ENCODE results near the gene CRYM.
A peak's percentile ranks its signal among the peaks of the same experiment; 100 is the strongest.
"Not testable (repeated sequence)": the region's sequence is repeated elsewhere in the genome, so short reads cannot be mapped to it uniquely, and the experiment has no call there.

CRYM gene

DNA sequence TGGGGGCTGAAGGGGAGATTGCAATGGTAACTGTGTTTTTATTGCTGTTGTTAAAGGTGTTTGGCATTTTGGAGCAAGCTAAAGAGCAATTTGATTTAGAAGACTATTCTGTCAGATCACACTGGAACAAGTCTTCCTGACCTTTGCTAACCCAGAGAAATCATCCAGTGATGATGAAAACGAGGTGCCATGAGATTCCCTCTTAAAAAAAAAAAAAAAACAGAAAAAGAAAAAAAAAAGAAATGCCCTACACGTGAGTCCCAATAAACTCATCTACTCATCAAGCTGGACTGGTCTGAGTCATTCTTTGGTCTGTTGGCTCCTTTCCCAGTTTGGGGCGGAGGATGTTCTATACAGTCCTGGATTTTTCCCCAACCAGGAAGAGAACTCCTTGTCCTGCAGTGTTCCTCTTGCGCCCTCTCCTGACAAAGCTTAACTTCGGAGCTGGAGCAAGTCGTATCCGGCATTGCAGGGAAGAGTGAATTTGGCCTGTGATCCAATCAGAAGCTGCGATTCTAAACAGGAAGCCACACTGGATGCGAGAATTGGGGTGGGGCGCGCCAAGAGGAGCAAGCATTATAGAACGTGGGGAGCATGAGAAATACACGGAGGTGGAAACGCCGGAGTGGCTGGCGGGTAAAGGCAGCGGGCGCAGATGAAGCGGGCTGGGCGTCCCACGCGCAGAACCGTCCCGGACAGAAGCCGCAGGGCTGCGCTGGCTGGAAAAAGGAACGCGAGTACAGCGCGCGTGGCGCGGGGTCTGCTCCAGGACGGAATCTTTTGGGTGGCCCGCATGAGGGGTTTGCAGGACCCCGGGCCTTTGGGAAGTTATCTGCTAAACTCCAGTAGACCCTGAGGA is 22.4 kb upstream of the CRYM start:
- Mint-ChIP-seq H3K27ac (peak overlapping the region; percentile 74), H3K4me3 (peak overlapping the region; percentile 88), H3K9me3 (no peaks in the 10 kb centered on the region), H3K27me3 (peaks cover 36% of the 10 kb centered on the region), H3K36me3 (ENCODE audit: low read depth) (no peaks in the 10 kb centered on the region), H3K4me1 (peaks cover 26% of the 10 kb centered on the region)
- DNase-seq (peak; percentile 64), ATAC-seq (peak; percentile 84)

DNA sequence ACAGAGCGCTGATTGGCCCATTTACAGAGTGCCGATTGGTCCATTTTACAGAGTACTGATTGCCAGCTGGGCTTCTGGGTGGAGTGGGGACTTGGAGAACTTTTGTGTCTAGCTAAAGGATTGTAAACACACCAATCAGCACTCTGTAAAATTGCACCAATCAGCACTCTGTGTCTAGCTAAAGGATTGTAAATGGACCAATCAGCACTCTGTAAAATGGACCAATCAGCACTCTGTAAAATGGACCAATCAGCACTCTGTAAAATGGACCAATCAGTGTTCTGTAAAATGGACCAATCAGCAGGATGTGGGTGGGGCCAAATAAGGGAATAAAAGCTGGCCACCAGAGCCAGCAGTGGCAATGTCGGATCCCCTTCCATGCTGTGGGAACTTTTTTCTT is 11.7 kb upstream of the CRYM start:
- peaks cover 59% of the 10 kb centered on the region for H3K27me3 Mint-ChIP-seq
- ATAC-seq; H3K4me1 Mint-ChIP-seq; H3K36me3 Mint-ChIP-seq (ENCODE audit: low read depth); H3K4me3 Mint-ChIP-seq; H3K27ac Mint-ChIP-seq; DNase-seq: not testable (repeated sequence)
- H3K9me3 Mint-ChIP-seq, result peaks cover 10% of the 10 kb centered on the region

DNA sequence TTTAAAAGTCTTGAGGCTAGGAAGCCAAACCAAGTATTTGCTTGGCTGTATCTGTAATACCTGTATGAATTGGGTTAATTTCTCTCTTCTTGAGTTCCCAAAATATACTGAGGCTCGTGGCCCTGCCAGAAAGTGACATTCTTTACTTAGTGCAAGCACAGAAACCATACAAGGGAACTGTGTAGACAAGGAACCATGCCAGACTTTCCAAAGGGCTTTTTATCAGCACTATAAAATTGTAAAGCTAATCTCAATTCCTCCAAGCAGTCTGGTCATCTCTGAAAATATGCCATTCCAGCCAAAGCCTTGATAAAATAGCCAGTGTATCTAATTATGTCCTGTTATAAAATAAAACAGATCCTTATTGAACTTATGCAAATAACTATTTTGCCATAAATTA is 7.2 kb upstream of the CRYM start:
- Mint-ChIP-seq H3K36me3 (ENCODE audit: low read depth) (no peaks in the 10 kb centered on the region), H3K27ac (no peak overlapping the region), H3K9me3 (peaks cover 10% of the 10 kb centered on the region), H3K4me1 (peaks cover 3% of the 10 kb centered on the region), H3K4me3 (no peak overlapping the region), H3K27me3 (peaks cover 62% of the 10 kb centered on the region)
- DNase-seq (no peak), ATAC-seq (no peak)

DNA sequence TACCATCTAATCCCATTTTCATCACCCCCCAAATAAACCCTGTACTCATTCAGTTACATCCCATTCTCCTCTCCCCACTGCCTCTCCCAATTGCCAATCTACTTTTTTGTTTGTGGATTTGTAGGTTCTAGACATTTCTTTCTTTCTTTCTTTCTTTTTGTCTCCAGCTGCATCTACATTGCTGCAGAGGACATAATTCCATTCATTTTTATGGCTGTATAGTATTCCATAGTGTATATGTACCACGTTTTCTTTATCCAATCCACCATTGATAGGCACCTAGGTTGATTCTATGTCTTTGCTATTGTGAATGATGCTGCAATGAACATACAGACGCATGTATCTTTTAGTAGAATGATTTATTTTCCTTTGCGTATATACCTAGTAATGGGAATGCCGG is 6.3 kb upstream of the CRYM start:
- H3K27me3 Mint-ChIP-seq, result peaks cover 66% of the 10 kb centered on the region
- H3K4me1 Mint-ChIP-seq, result peaks cover 3% of the 10 kb centered on the region
- H3K4me3 Mint-ChIP-seq, result peak overlapping the region; percentile 52
- DNase-seq, result no peak
- H3K9me3 Mint-ChIP-seq, result peaks cover 8% of the 10 kb centered on the region
- H3K36me3 Mint-ChIP-seq (ENCODE audit: low read depth), result no peaks in the 10 kb centered on the region
- no peak for ATAC-seq
- H3K27ac Mint-ChIP-seq, result no peak overlapping the region

DNA sequence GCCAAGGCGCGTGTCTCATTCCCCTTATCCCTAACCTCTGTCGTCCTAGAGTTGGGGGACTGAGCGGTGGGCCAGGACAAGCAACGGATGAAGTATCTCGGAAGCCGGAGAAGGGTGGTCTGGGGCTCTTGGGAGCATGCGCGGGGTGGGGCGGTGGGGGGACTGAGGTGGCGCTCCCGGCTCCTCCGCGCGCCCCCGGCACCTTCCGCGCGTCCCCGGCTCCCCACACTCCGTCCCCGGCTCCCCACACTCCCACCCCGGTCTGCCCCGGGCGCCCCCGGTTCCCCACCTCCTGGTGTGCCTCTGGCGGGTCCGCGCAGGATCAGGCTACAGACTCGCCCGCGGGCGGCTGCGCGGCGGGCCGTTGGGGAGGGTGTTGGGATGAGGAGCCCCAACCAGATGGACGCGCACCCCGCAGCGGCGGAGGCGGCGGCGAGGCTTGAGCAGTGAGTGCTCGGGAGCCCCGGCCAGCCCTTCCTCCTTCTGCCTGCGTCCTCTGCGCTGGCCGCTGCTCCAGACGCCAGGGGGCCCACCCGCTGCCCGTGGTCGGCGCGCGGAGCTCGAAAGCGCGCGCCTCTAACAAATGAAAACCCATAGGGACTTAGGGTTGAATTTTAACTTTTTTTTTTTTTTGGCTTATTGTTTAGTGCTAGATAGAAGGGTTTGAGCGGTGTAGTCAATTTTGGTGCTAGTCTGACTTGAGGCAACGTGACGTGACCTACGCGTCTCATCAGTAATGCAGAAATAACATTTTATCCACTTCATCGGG is 5.6 kb upstream of the CRYM start:
- DNase-seq (no peak), ATAC-seq (peak; percentile 40)
- Mint-ChIP-seq H3K27me3 (peaks cover 70% of the 10 kb centered on the region), H3K4me3 (peak overlapping the region; percentile 52), H3K36me3 (ENCODE audit: low read depth) (no peaks in the 10 kb centered on the region), H3K27ac (no peak overlapping the region), H3K9me3 (peaks cover 1% of the 10 kb centered on the region), H3K4me1 (peaks cover 3% of the 10 kb centered on the region)

DNA sequence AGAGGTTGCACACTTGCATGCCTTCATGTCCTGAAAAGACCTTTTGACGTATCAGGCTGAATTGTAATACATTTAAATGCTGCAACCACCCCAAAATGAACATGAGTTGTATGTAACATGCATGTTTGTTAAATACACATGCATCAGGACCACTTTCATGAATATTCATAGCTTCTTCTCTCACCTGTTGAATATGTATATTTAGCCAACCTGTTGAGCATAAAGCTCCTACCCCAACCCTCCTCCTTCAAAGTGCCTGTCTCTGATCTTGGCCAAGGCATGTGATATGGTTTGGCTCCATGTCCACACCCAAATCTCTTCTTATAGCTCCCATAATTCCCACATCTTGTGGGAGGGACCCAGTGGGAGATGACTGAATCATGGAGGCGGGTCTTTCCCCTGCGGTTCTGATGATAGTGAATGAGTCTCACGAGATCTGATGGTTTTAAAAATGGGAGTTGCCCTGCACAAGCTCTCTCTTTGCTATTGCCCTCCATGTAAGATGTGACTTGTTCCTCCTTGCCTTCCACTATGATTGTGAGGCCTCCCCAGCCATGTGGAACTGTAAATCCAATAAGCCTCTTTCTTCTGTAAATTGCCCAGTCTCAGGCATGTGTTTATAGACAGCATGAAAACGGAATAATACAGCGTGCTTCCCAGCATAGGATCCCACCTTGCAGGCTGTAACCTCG is 3.8 kb upstream of the CRYM start:
- no peak overlapping the region for H3K4me3 Mint-ChIP-seq
- H3K4me1 Mint-ChIP-seq, result peaks cover 3% of the 10 kb centered on the region
- DNase-seq, result no peak
- H3K27me3 Mint-ChIP-seq, result peaks cover 74% of the 10 kb centered on the region
- ATAC-seq, result no peak
- no peaks in the 10 kb centered on the region for H3K36me3 Mint-ChIP-seq (ENCODE audit: low read depth)
- no peaks in the 10 kb centered on the region for H3K9me3 Mint-ChIP-seq
- H3K27ac Mint-ChIP-seq, result no peak overlapping the region

DNA sequence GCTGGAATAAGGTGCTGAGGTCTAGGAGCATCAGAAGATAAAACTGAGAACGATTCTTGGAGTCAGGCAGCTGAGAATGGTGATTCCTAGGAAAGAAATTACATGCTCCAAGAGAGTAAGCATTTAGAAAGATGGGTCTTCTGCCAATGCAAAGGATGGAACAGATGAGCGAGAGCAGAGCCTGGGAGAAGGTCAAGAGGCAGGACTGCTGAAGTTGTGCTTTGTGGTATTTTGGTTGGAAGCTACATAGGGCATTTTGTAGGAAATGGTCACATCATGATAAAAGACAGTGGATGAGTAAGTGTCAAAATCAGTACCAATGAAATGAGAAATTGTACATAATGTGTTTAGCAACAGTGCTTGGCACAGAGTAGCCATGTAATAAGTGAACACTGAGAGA is 1.4 kb upstream of the CRYM start:
- ATAC-seq, result no peak
- no peak overlapping the region for H3K27ac Mint-ChIP-seq
- peaks cover 76% of the 10 kb centered on the region for H3K27me3 Mint-ChIP-seq
- DNase-seq, result no peak
- peaks cover 5% of the 10 kb centered on the region for H3K4me1 Mint-ChIP-seq
- no peaks in the 10 kb centered on the region for H3K36me3 Mint-ChIP-seq (ENCODE audit: low read depth)
- H3K4me3 Mint-ChIP-seq, result no peak overlapping the region
- no peaks in the 10 kb centered on the region for H3K9me3 Mint-ChIP-seq

DNA sequence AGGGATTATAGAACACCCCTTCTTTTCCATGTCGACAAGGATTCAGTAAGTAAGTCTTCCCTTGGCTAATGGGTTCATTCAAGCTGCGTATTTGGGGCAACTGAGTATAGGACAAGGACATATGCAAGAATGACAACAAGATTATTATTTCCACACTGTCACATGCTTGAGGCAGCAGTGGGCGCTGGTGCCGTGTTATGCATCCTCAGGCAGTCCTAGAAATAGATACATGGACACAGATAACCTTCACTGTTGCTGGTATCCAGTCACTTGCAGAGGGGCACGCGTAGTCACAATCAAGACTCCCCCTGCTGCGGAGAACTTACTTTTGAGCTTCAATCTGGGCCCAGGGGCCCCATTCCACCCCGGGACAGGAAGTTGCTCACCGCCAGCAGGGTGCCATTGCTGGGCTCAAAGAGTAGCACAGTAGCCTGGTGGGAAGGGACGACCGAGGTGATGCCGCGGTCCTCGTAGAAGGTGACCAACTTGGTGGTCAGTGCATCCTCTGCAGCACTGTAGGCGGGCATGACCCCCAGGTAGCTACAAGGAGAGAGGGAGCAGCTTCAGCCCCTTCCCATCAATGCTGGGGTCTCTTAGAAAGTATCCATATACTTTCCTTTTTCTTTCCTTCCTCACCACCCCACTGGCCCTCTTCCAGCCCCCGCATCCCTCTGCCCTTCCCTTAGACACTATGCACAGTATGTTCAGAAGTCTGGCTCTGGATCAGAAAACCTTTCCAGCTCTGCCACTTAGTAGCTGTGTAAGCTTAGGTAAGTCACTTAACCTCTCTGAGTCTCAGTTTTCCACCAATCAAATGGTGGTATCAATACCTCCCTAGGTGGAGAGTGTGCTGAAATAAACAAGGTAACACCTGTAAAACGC is 804 bp downstream of the CRYM start:
- Mint-ChIP-seq H3K27me3 (peaks cover 64% of the 10 kb centered on the region), H3K4me1 (peaks cover 1% of the 10 kb centered on the region), H3K4me3 (no peak overlapping the region), H3K36me3 (ENCODE audit: low read depth) (no peaks in the 10 kb centered on the region), H3K9me3 (no peaks in the 10 kb centered on the region), H3K27ac (no peak overlapping the region)
- DNase-seq (no peak), ATAC-seq (peak; percentile 11)

DNA sequence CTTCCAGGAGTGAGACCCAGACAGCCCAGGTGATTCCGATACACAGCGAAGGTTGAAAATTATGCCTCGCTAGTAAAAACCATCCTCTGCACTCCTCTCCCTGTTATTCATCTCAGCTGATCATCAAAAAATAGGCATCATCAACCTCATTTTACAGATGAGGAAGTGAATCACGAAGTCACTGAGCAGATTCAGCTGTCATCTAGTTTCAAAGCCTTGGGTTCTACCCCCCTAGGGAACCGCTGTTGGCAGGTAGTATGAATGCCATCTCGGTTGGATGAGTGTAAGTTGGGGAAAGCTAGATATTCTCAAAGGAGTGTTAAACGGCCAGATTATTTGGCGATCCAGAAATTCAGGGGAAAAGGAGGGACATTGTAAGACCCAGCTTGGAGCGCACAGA is 2.0 kb downstream of the CRYM start:
- Mint-ChIP-seq H3K27me3 (peaks cover 55% of the 10 kb centered on the region), H3K4me1 (peaks cover 1% of the 10 kb centered on the region), H3K27ac (no peak overlapping the region), H3K36me3 (ENCODE audit: low read depth) (no peaks in the 10 kb centered on the region), H3K4me3 (no peak overlapping the region), H3K9me3 (no peaks in the 10 kb centered on the region)
- DNase-seq (no peak), ATAC-seq (no peak)

DNA sequence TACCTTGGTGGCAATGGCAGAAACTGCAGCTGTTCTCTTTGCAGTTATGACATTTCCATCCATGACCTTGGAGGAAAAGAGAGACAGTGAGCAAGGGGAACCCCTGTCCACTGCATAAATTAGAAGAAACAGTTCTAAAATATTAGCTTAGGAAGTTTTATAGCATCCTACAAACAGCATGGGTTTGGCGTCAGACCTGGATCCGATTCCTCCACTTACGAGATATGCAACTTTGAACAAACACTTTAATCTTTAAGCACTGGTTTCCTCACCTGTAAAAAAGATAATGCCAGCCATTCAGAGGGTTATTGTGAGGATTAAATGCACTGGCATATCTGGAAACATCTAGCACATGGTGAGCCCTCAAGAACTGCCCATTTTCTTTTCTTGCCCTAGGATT is 2.6 kb downstream of the CRYM start:
- Mint-ChIP-seq H3K27me3 (peaks cover 54% of the 10 kb centered on the region), H3K27ac (no peak overlapping the region), H3K4me3 (no peak overlapping the region), H3K9me3 (no peaks in the 10 kb centered on the region), H3K4me1 (peaks cover 1% of the 10 kb centered on the region), H3K36me3 (ENCODE audit: low read depth) (no peaks in the 10 kb centered on the region)
- no peak for DNase-seq
- no peak for ATAC-seq

DNA sequence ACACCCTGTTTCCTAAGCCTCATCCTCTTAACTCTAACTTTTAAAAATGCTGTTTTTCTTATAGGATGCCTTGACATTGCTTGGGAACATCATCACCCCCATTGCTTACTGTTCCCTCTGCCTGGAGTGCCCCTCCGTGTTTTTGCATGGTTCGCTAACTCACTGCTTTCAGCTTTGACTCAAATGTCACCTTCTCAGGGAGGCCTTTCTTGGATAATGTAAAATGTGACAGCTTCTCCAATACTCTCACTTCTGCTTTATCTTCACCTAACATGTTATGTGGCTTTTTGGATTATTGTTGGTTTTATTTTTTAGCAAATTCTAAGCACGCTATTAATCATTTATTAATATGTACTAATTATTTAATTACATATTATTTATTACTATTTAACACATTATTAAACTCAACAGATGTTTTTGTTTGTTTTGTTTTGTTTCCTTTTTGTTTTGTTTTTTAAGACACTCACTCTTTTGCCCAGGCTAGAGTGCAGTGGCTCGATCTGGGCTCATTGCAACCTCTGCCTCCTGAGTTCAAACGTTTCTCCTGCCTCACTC is 3.8 kb downstream of the CRYM start:
- H3K4me1 Mint-ChIP-seq, result peaks cover 1% of the 10 kb centered on the region
- H3K27me3 Mint-ChIP-seq, result peaks cover 46% of the 10 kb centered on the region
- no peak overlapping the region for H3K27ac Mint-ChIP-seq
- DNase-seq (no peak), ATAC-seq (no peak)
- no peak overlapping the region for H3K4me3 Mint-ChIP-seq
- no peaks in the 10 kb centered on the region for H3K9me3 Mint-ChIP-seq
- no peaks in the 10 kb centered on the region for H3K36me3 Mint-ChIP-seq (ENCODE audit: low read depth)

DNA sequence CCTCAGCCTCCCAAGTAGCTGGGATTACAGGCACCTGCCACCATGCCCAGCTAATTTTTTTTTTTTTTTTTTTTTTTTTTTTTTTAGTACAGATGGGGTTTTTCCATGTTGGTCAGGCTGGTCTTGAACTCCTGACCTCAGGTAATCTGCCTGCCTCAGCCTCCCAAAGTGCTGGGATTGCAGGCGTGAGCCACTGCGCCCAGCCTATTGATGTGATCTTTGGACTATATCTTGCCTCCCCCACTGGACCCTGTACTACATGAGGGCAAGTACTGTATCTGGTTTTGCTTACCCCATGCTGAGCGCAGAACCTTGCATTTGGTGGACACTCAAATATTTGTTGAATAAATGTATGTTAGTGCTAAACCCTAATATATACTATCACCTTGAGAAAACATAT is 5.3 kb downstream of the CRYM start:
- DNase-seq; H3K4me3 Mint-ChIP-seq; H3K9me3 Mint-ChIP-seq; ATAC-seq; H3K36me3 Mint-ChIP-seq (ENCODE audit: low read depth); H3K4me1 Mint-ChIP-seq; H3K27ac Mint-ChIP-seq: not testable (repeated sequence)
- peaks cover 33% of the 10 kb centered on the region for H3K27me3 Mint-ChIP-seq

DNA sequence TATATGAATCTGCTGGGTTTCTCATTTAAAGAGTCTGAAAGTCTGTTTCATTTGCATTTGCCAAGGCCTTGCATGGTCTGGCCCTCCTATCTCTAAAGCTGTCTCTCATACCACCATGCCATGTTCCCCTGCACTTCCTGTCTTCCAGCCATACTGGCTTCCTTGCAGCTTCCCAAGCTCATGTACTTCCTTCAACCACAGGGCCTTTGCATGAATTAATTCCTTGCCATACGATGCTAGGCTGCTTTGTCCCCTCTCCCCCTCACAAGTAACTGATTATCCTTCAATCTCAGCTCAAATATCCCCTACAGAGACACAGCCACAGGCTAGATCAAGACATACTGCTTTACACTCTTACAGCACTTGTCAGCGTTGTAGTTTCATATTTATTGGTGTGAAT is 5.8 kb downstream of the CRYM start:
- DNase-seq, result no peak
- Mint-ChIP-seq H3K27ac (no peak overlapping the region), H3K4me1 (peaks cover 1% of the 10 kb centered on the region), H3K27me3 (peaks cover 28% of the 10 kb centered on the region), H3K36me3 (ENCODE audit: low read depth) (no peaks in the 10 kb centered on the region), H3K9me3 (no peaks in the 10 kb centered on the region), H3K4me3 (no peak overlapping the region)
- no peak for ATAC-seq

DNA sequence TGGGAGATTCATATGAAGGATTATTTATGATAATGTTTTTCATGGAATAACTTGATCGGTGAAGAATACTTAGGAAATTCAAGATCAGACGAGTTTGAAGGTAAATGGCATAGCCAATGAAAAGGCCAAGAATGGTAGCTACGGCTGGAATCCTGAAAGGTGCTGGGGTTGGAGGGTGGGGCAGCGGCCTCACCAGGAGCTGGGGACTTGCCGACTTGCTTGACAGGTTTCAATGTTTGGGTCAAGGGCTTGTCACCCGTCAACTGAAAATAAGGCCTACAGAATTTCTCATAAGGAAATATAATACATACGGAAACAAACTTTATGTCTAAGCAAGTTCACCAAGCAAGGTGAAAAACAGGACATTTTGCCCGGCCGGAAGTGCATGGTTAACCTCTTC is 9.9 kb downstream of the CRYM start:
- no peak for ATAC-seq
- no peaks in the 10 kb centered on the region for H3K4me1 Mint-ChIP-seq
- H3K36me3 Mint-ChIP-seq (ENCODE audit: low read depth), result no peaks in the 10 kb centered on the region
- H3K27me3 Mint-ChIP-seq, result peaks cover 3% of the 10 kb centered on the region
- H3K9me3 Mint-ChIP-seq, result no peaks in the 10 kb centered on the region
- no peak for DNase-seq
- no peak overlapping the region for H3K4me3 Mint-ChIP-seq
- H3K27ac Mint-ChIP-seq, result no peak overlapping the region

Data from activated naive CD8-positive, alpha-beta T cell treated with anti-CD3 and anti-CD28 coated beads, Interleukin-2, amount 50 U/mL, for 24 hours (primary cell).